ENCODE data around the gene MZB1.
"Not testable (repeated sequence)": the region's sequence is repeated elsewhere in the genome, so short reads cannot be mapped to it uniquely, and the experiment has no call there.

DNA sequence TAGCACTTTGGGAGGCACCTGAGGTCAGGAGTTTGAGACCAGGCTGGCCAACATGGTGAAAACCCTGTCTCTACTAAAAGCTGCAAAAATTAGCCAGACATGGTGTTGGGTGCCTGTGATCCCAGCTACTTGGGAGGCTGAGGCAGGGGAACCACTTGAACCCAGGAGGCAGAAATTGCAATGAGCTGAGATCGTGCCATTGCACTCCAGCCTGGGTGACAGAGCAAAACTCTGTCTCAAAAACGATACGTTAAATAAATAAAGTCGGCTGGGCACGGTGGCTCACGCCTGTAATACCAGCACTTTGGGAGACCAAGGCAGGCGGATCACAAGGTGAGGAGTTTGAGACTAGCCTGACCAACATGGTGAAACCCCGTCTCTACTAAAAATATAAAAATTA is 33.8 kb downstream of the MZB1 start:
- TF ChIP-seq, protein P1, sequence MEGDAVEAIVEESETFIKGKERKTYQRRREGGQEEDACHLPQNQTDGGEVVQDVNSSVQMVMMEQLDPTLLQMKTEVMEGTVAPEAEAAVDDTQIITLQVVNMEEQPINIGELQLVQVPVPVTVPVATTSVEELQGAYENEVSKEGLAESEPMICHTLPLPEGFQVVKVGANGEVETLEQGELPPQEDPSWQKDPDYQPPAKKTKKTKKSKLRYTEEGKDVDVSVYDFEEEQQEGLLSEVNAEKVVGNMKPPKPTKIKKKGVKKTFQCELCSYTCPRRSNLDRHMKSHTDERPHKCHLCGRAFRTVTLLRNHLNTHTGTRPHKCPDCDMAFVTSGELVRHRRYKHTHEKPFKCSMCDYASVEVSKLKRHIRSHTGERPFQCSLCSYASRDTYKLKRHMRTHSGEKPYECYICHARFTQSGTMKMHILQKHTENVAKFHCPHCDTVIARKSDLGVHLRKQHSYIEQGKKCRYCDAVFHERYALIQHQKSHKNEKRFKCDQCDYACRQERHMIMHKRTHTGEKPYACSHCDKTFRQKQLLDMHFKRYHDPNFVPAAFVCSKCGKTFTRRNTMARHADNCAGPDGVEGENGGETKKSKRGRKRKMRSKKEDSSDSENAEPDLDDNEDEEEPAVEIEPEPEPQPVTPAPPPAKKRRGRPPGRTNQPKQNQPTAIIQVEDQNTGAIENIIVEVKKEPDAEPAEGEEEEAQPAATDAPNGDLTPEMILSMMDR (IDR thresholded peaks at IDR 0.05): not testable (repeated sequence)
- not testable (repeated sequence) for TF ChIP-seq POLR2A (IDR thresholded peaks at IDR 0.05); POLR2AphosphoS5 (IDR thresholded peaks at IDR 0.05; ENCODE audit: insufficient read depth in 1 of 2, low read depth in 1 of 2)

All from vagina (tissue), 2 donors.